LNCaP clone FGC (cell line): Measurements from ENCODE around the gene KIAA0232.
"Not testable (repeated sequence)": the region's sequence is repeated elsewhere in the genome, so short reads cannot be mapped to it uniquely, and the experiment has no call there.

Experiments
- DNase-seq: peaks from one replicate; pipeline ENCODE4 v3.0.0-alpha.2; 2011; ENCODE audit warnings: low read depth
- H3K4me3 ChIP-seq: 2 replicates; pipeline ENCODE4 v1.5.1; 2011; ENCODE audit warnings: mild to moderate bottlenecking, low read depth, low read length, control low read depth
- TF ChIP-seq, protein P1 (sequence below): IDR thresholded peaks from 2 replicates; pipeline ENCODE4 v1.5.1; 2012; ENCODE audit warnings: mild to moderate bottlenecking; ENCODE audit not compliant: control insufficient read depth, insufficient read depth; ENCODE audit errors: extremely low read depth

Gene KIAA0232

DNA sequence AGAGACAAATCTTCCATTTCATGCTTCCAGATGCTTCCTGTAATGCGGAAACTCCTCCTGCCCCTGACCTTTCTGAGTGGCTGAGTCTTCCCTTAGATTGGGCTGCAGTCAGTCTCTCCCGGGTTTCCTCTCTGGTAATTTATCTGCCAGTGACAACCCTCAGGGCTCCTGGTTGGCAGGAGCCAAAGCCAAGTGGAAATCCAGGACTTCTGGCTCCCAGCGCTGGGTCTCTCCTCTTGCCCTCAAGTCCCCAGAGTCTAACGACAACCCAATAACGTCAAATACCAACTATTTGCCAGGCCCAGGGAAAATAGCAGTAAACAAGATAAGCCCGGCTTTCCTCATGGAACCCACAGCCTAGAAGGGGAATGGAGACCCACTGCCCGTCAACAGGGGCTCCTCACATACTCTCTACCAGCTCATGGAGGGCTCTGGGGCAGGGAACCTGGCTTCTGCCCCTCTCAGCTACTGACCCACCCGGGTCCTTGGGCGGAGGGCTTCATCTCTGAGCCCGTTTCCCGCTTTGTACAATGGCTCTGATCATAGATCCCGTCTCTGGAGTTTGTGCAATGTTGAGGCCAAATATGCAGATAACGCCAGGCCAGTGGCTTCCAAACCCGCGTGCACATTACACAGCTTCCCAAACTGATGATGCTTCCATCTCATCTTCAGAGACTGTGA lies 126.0 kb downstream of the KIAA0232 start:
- DNase-seq = no peak
- TF ChIP-seq, protein P1, sequence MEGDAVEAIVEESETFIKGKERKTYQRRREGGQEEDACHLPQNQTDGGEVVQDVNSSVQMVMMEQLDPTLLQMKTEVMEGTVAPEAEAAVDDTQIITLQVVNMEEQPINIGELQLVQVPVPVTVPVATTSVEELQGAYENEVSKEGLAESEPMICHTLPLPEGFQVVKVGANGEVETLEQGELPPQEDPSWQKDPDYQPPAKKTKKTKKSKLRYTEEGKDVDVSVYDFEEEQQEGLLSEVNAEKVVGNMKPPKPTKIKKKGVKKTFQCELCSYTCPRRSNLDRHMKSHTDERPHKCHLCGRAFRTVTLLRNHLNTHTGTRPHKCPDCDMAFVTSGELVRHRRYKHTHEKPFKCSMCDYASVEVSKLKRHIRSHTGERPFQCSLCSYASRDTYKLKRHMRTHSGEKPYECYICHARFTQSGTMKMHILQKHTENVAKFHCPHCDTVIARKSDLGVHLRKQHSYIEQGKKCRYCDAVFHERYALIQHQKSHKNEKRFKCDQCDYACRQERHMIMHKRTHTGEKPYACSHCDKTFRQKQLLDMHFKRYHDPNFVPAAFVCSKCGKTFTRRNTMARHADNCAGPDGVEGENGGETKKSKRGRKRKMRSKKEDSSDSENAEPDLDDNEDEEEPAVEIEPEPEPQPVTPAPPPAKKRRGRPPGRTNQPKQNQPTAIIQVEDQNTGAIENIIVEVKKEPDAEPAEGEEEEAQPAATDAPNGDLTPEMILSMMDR = no peak
- peak overlapping the region; percentile 75 for H3K4me3 ChIP-seq

DNA sequence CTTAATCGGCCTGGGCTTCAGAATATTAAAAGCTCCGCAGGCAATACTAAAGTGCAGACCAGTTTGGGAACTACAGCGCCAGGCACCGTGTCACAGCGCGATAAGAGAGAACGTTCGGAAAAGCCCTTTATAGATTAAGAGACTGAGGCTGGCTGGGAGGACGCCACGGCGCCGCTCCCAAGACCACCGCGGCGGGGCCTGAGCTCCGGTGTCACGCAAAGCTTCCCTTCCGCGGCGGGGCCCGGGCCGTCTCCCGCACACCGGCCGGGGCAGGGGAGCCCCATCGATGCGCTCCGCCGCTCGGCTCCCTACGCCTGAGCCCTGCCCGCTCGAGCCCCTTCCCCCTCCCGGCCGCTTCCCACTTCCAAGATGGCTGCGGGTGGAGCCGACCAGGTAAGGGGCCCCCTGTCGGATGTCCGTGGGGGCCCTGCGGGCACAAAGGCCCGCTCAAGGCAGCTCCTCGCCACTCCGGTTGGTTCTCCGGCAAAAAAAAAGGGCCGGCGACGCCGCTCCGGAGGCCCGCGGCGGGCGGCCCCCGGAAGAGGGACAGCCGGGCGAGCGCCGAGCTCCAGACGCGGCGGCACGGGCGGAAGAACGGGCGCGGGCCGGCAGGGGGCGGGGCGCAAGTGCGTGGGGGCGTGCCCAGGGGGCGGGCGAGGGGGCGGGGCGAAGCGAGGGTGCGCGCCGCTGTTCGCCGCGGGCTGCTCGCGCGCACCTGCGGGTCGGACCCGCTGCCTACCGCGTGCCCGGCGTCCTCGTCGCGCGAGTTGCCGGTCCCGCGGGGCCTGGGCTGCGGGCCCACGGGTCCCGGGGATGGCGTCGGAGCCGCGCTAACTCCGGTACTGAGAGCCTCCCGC lies 126.8 kb downstream of the KIAA0232 start, which contains the start of gene TBC1D14:
Gene TBC1D14 (plus strand): TSS at position 714 of the 857 bp plus-strand sequence. CDS start 13,564 bp downstream, outside the sequence.
- TF ChIP-seq, protein P1 = no peak
- peak within 1 kb of the TSS; percentile 75 for H3K4me3 ChIP-seq
- DNase-seq = peak; percentile 50

DNA sequence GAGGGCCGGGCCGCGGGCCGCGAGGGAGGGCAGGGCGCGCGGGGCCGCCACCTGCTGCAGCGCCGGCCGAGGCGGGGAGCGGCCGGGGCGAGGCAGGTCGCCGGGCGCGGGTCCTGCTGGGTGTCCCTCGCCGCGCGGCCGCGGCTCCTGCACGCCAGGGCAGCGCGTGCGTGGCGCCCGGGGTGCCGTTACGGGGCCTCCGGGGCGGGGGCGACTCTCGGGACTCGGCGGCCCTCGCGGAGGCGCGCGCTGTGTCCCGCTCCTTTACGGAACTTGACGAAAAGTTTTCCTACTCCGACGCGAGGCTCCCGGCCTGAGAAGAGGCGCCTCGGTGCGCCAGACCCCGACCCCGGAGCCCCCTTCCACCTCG lies 127.4 kb downstream of the KIAA0232 start:
- DNase-seq = no peak
- TF ChIP-seq, protein P1 = no peak
- H3K4me3 ChIP-seq = peak overlapping the region; percentile 75

DNA sequence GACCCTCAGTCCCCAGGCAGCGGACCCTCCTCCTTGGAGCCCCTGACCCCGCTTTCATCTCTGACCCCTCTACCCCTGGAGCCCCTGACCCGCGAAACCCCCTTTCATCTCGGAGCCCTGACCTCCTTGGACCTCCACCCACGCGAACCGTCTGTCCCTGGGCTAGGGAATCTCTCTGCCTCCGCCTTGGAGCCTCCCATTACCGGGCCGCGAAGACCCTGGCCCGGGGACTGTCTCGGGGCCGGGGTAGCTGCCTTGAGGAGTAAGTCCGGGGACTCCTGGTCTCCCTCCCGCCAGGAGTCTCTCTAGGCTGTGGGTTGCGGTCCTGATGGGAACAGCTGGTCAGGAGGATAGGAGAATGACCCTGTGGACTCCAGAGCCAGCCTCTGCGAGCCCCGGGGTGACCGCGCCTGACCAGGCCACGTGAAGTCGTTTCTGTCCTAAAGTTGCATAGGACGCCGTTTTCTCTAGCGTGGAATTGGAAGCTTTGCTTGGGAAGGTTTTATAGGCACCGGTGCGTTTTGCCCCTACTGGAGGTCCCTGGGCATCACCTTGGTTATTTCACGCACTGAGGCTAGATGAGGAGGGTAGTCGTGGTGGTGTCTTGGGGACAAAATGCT lies 127.9 kb downstream of the KIAA0232 start:
- TF ChIP-seq, protein P1 = peak; percentile 9; the same call in 1 of the 2 replicates
- no peak for DNase-seq
- H3K4me3 ChIP-seq = peak overlapping the region; percentile 75

DNA sequence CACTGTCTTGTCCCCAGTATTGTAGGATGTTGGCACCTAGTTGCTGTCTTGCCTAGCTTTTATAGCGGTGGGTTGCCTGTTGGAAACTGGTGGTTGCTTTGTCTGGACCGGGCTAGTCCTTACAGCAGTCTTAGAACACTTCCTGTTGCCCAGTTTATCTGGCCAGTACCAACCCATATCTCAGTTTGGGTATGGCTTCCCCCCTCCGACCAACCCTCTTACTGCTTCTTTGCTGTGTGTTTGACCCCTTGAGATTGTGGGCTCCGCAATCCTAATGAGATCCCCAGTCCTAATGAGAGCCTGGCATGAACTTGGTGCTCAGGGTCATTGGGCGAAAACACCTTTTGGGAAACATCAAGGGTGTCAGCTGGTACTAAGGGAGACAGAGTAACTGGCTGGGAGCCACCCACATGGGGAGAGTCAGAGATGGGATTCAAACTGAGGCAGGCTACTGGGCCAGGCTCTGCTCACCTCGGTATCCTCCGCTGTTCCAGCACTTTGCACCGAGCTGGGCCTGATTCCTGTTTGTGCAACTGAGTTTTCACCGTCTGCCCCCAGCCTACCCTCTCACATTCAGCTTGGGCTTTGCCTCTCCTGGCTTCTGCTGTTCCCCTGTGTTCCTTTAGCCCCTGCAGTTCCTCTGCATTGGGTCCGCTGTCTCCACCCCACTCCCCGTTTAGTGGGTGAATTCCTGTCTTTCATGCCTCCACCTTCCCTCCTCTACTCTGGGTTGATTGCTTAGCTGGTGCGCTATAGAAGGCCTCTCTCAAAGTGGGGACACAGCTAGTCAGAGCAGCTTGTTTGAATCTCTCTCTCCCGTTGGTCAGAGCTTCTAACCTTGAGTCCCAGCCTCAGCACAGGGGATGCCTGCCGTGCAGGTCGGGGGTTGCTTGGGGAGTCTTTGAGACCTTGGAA lies 128.7 kb downstream of the KIAA0232 start:
- TF ChIP-seq, protein P1 = no peak
- H3K4me3 ChIP-seq = peak overlapping the region; percentile 75
- DNase-seq = no peak

DNA sequence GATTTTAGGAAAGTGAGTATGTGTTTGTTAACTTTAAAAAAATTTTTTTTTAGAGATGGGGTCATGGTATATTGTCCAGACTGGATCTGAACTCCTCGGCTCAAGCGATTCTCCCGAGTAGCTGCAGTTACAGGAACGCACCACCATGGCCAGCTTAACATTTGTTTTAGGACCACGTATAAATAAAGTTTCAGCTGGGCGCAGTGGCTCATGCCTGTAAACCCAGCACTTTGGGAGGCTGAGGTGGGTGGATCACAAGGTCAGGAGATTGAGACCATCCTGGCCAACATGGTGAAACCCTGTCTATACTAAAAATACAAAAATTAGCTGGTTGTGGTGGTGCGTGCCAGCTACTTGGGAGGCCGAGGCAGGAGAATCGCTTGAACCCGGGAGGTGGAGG lies 129.4 kb downstream of the KIAA0232 start:
- DNase-seq, H3K4me3 ChIP-seq: not testable (repeated sequence)
